Stimulated activated CD4-positive, alpha-beta T cell treated with anti-CD3 and anti-CD28 coated beads, TNF-alpha, amount 100 ng/mL, for 4 hours (primary cell): ENCODE data around the gene CRYGA.

Experiments
- DNase-seq, 3 experiments: peaks; one replicate each; pipeline ENCODE4 v3.0.0-alpha.2; 2020; ENCODE audit warnings: low read depth in 3 of 3

The CRYGA gene

GRCh38 chr2:208163489-208163888 lies at the start of gene CRYGA:
Gene CRYGA, minus strand, starts transcription at chr2:208163589. Its CDS starts 33 bp downstream, at chr2:208163556.
- no peak for DNase-seq

DNA sequence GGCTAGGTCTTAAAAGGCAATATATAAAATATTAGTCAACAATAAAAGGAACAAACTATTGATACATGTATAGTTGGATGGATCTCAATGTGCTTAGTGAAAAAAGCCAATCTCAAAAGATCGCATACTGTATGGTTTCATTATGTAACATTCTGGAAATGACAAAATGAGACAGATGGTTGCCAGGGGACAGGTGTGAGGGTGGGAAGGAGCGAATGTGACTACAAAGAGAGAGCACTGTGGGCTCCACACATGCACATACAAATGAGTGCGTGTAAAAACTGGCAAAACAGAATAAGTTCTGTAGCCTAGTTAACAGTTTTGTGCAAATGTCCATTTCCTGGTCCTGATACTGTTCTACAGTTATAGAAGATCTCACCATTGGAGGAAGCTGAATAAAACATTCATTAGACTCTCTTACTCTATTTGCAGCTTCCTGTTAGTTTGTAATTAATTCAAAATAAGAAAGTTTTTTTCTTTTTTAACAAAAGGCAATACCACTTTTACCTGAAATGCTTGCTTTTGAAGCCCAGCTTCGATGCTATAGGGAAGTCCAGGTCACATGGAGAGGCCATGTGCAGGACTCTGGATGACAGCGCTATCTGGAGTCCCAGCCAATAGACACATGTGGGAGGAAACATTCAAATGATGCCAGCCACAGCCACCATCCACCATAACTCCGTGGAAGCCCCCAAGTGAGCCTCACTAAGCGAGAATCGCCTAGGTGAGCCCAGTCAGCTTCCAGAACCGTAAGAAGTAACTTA lies 47.5 kb upstream of the CRYGA start:
- DNase-seq: no peak

GRCh38 chr2:208208335-208209085 lies 45.1 kb upstream of the CRYGA start:
- DNase-seq: no peak

GRCh38 chr2:208207769-208208168 lies 44.4 kb upstream of the CRYGA start:
- no peak for DNase-seq

DNA sequence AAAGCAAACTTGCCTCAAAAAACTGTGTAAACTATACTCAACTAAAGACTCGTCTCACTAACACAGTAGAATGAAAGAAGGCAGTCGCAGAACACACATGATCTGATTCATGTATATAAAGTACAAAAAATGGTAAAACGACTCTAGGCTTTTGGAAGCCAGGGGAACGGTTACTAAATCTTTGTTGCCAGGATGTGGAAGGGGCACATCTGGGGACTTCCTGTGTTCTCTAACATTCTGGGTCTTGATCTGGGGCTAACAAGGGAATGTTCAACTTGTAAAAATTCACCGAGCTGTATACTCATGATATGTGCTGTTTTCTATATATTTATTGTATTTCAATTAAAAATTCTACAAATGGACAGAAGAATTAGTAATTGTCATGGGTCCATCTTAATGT lies 40.8 kb upstream of the CRYGA start:
- no peak for DNase-seq

DNA sequence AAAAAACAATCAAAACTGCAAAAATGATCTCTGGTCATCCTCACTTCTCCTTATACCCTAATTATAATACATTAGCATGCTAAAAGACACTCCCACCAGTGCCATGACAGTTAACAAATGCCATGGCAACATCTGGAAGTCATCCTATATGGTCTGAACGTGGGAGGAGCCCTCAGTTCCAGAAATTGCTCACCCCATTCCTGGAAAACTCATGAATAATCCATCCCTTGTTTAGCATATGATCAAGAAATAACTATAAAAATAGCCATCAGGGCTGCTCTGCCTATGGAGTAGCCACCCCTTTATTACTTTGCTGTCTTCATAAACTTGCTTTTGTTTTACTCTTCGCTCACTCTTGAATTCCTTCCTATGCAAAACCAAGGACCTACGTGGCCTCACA lies 32.1 kb upstream of the CRYGA start:
- no peak for DNase-seq

GRCh38 chr2:208192611-208193236 lies 29.3 kb upstream of the CRYGA start:
- DNase-seq: no peak

DNA sequence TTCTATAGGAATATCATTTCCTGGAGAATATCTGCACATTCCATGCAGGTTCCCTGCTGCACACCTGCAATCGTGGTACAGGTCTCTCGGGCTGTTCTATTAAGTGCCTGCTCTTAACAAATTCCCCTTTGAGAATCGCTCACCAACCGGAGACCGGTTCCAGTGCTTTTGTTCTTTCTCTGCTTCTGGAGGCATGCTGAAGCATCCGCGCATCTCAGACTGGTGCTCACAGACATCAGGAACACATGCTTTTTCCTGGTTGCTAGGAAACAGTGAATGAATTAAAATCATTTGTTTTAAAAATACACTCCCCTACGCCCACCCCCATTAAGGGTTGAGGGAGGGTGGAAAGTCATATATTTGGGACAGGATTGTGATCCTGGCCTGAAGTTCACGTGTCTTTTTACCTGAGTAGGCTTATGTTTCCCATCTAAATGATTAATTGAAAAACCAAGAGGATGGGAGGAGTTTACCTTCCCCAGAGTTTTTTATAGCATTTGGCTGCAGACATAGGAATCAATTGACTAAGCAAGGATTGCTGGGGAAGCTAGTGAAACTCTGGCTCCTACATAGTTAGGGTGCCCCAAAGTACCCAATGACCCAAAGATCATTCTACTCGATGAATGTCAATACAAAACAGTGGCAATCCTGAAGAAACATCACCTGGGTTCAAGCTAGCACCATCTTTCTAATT lies 26.6 kb upstream of the CRYGA start, which contains the start of gene C2orf80:
TSS of gene C2orf80 (minus strand) at position 221 of the 694 bp plus-strand sequence. CDS start 3,044 bp downstream, outside the sequence.
- no peak for DNase-seq

DNA sequence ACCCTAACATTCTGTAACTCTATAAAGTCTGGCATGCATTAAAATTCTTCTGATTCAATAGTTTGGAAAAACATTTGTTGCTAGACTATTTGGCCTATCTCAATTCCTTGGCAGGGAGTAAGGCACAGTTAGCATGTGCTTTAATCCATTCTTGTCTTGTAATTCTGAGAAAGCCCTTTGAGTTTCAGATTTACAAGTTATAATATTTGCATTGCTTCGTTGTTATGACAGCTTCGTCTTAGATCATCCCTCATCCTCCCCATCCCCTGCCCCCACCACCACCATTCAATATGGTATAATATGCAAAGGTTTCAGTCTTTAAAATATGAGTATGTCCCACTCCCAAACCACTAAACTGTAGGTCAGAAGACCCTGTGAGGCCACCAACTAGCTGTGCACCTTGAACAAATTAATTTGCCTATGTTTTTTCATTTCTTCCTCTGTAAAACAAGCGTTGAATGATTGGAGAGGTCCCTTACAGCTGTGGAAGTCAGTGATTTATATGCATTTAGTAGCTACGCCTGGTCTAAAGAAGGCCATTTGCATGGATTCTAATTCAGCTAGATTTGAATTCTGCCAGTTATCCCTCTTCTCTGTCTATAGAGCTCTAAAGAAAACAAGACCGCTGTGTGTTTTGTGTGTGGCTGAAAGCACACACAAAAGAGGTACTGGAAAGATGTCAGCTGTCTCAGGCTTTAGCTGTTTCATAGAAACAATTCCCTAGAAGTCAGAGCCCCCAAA lies 25.9 kb upstream of the CRYGA start:
- no peak for DNase-seq

- no peak for DNase-seq
Measured at GRCh38 chr2:208186893-208187292, 23.5 kb upstream of the CRYGA start.

- DNase-seq: no peak
Measured at GRCh38 chr2:208186465-208186864, 23.1 kb upstream of the CRYGA start.

- DNase-seq: no peak
Measured at GRCh38 chr2:208183972-208184705, 20.8 kb upstream of the CRYGA start.

- DNase-seq: no peak
Measured at GRCh38 chr2:208183526-208183925, 20.1 kb upstream of the CRYGA start.

DNA sequence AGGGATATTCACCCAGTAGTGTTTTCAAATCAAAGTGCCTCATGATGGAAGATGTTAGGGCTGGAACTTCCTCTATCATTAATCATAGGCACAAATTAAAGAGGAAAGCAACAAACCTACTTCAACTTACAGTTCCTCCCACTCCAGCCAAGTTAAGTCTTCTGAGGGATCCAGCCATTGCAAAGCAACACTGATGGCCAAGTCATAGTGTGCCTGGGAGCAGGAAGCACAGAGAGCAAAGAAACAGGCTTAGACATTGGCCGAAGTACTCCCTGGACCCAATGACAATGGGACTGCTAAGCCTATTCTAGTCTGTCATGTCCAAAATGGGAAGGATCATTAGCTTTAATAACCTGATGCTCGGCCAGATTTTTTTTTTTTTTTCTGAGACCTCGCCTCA lies 19.4 kb upstream of the CRYGA start:
- no peak for DNase-seq

GRCh38 chr2:208179028-208179609 lies 15.7 kb upstream of the CRYGA start:
- DNase-seq: no peak

- DNase-seq: no peak
Measured at GRCh38 chr2:208175840-208176153, 12.4 kb upstream of the CRYGA start.

GRCh38 chr2:208175069-208175839 lies 11.9 kb upstream of the CRYGA start:
- DNase-seq: peak; percentile 18 to 34 (median 27)

DNA sequence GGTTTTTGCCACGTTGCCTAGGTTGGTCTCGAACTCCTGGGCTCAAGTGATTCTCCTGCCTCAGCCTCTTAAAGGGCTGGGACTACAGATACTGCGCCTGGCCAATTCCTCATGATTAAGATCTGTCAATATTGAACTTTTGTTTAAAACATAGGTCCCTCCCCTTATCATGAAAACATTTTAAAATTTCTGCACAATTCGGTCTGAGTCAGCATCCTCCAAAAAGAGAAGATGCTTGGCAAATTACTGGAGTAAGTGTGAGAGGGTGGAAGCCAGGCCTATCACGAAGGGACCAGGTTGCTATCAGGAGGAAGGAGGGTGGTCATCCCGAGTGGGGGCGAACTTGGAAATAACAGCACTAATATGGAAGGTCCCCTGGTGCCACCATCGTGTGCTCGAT lies 10.8 kb upstream of the CRYGA start:
- no peak for DNase-seq

DNA sequence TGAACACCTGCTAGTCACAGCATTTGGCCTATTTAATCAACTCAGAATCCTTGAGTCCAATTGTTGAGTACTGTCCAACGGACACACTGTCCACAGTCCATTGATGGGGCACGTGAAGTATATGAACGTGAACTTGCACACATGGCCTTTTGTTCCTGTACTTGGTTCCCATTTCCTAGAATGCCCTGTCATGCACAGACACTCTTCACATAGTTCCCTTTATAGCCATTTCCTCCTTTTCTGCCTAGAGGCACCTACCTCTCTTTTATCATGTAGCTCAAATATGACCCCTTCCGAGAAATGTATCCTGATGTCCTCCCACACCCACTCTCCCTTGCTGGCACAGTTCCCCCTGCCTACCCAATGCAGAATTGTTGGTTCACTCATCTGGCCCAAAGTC lies 8.7 kb upstream of the CRYGA start:
- DNase-seq: no peak
